NCI-H1092 treated with DMSO at 0.1 percent for 48 hours (cell line): ENCODE data around the gene AK5.

Source experiments
- DNase-seq: peaks from one replicate; lab custom pipeline; 2025; lab: John Stamatoyannopoulos, UW

Gene AK5

DNA sequence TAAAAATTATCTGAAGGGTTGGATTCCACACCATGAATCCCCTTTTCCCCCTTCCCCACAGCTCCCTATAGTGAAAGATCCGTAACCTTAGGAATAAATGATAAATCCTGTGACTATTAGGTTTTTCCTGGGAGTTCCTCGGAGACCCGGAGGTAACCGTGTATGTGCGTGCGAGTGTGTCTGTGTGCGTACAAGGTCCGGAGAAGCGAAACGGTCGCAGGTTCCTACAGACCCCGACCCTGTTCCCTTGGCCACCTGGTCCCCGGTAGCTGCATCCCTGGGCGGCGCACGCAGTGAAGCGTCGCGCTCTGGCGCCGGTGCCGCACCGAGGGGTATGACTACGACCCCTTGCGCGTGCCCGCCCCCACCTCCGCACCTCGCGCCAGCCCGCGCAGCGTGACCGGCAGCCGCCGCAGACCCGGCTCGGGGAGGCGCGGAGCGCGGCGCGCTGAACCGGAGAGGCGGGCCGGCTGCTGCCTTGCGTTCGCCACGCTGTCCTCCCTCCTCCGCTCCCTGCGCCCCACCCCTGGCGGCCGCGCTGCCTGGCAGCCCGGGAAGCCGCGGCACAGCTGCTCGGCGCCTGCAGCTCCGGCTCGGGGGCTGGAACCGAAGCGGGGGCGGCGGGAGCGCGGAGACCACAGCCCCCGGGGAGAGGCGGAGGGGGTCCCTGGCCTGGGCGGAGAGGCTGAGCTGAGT lies at the start of gene AK5:
TSS of gene AK5 (plus strand) at position 529 of the 696 bp plus-strand sequence. CDS start 295 bp downstream, outside the sequence.
- peak; percentile 34 for DNase-seq

GRCh38 chr1:77232829-77233228 lies 49.0 kb upstream of the AK5 start:
- no peak for DNase-seq

GRCh38 chr1:77234096-77234495 lies 47.7 kb upstream of the AK5 start:
- no peak for DNase-seq

- DNase-seq: no peak
Observed at GRCh38 chr1:77234943-77235342, 46.9 kb upstream of the AK5 start.

DNA sequence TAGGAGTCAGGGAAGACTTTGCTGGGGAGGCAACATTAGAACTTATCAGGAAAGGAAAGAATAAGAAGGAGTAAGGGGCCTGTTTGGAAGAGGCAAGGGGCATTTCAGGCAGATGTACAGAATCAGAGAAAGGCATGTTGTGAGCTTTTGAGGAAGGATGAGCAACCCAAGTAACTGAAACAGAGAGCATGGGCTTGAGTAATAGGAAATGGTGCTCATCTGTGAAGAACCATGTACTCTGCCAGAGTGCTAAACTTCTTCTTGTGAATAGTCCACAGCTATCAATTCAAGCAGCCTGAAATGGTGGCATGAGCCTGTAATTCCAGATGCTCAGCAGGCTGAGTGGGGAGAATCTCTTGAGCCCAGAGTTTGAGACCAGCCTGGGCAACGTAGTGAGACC lies 43.4 kb upstream of the AK5 start:
- DNase-seq: no peak

- DNase-seq: no peak
Observed at GRCh38 chr1:77239311-77239710, 42.5 kb upstream of the AK5 start.

DNA sequence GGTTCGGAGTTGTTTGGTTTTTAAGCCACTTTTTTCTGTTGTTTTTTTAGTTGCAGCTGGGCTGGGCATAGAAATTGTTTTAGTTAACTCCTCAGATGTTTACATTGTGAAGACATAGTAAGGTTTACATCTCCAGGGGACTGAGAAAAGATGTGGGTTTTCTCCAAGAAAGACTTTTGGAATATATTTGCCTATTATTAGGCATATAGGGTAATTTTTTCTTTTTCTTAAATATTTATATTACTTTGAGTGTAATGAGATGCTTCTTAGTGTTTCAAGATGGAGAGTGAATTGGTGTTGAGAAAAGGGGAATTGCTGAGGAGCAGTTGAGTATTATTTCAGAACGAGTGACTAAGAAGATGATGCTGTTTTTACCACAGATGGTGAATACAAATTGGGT lies 36.0 kb upstream of the AK5 start:
- DNase-seq: no peak

DNA sequence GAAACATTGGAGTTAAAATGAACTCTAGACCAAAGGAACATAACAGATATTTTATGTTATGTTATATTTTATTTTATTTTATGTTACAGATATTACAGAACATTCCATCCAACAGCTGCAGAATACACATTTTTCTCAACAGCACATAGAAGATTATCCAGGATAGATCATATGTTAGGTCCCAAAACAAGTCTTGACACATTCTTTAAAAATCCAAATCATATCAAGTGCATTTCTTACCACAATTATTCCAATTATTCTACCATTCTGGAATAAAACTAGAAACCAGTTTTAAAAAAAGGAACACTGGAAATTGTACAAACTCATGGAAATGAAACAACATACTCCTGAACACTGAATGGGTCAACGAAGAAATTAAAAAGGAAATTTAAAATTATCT lies 31.7 kb upstream of the AK5 start:
- DNase-seq: no peak

GRCh38 chr1:77253211-77253610 lies 28.6 kb upstream of the AK5 start:
- DNase-seq: no peak

DNA sequence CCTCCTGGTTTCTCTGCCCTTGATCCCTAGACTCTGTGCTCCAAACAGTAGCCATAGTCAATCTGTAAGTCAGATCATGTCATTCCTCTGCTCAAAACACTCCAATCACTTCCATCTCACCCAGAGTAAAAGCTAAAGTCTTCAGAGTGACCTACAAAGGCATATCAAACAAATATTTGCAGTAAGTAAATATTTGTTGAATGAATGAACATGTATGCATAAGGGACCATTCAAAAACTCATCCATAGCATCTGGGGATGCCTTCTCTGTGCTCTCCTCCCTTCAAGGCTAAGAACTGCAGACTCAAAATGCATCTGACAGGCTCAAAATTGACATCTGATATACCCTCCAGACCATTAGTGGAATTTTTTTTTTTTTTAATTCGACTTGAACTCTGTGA lies 18.1 kb upstream of the AK5 start:
- no peak for DNase-seq

GRCh38 chr1:77265180-77265579 lies 16.6 kb upstream of the AK5 start:
- DNase-seq: no peak

DNA sequence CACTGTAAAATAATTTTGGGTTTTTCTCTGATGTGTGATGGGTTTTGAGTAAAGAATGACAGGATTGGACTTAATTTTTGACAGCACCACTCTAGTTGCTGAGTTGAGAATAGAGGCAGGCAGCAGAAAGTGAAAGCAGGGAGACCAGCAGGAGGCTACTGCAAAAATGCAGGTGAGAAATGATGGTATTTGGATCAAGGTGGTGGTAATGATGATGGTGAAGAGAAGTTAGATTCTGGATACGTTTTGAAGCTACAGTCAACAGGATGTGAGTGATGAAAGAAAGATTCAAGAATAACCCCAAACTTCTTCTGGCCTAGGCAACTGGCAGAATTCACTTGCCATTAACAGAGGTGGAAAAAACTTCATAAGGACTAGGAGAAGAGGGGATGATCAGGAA lies 14.8 kb upstream of the AK5 start:
- DNase-seq: no peak

- DNase-seq: no peak
Observed at GRCh38 chr1:77271852-77272580, 9.8 kb upstream of the AK5 start.

DNA sequence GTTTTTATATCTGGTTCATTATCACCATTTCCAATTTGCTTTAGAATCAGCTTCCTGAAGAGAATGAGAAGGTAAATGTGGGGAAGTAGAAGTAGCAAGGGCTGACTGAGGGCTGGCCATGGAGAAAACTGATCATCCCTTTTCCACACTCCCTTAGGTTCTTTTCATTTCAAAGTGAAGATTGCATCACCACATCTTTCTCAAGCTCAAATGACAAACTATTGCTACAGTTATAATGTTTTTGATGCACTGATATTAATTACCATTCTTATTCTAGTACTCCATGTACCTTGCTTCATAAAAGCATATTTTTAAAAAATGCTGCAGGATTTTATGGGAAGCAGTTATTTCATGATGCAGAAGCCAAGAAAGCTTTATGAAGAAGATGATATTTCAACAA lies 7.9 kb upstream of the AK5 start:
- no peak for DNase-seq

GRCh38 chr1:77275194-77275593 lies 6.6 kb upstream of the AK5 start:
- DNase-seq: no peak

DNA sequence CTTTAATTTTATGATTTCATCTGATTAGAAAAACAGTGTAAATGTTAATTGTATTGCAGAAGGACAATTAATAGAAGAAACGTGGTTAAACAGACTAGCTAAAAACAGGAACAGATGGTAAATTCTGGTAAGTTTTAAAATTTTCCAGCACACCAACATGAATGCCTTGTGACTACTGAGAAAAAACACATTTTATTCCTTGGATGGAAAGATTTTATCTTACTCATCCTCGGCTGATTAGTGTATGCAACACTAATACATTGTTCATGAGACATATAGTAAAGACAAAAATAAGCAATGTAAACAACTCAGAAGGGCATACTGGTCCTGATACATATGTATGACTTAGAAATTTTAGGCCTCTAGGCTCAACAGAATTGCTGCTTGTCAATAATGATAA lies 4.9 kb upstream of the AK5 start:
- DNase-seq: no peak

DNA sequence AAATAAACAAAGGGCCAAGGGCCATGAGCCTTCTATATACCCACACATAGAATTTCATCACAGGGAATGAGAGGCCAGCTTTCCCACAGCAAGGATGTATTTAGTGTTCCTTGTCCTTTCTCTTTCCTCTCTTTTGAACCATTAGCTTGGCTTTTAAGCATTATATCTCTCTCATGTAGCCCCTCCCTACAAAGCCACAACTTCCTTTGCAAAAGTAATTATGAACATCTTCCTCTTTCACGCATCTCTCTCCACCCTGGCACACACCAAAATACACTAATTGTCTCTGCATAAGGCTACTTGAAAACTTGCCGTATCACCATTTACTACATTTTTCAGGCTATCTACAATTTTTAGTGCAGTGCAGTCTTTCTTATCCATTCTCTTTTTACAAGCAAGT lies 1.9 kb upstream of the AK5 start:
- DNase-seq: no peak

- DNase-seq: no peak
Observed at GRCh38 chr1:77280962-77281361, 857 bp upstream of the AK5 start.

GRCh38 chr1:77282187-77282865 lies 507 bp downstream of the AK5 start:
- DNase-seq: no peak

DNA sequence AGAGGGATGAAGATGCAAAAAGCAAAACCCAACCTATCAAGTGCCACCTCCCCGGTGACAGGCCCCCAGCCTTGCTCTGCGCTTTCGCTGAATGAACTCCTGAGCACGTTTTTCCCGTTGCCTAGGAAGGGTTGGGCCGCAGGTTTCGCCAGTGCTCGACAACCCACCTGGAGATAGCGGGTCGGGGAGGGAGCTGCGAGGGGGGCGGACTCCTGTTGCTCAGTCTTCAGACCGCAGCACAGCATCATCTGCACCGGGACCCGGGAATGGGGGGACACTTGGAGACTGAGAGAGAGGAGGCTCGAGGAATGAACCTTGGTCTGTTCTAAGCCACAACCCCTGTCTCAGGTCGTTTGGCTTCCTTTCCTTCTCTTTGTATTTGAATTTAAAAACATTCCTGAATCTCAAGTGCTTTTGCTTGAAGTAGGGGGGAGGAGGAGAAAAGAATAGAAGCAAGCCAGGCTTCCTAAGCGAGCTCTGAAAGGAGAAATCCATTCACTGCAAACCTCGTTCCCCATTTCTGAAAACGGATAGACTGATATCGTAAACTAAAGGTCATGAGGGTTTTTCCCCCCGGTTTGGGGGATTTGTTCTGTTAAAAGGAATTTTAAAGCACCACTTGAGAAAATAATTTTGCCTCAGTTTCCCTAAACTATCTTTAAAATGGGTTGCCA lies 1.2 kb downstream of the AK5 start:
- no peak for DNase-seq

DNA sequence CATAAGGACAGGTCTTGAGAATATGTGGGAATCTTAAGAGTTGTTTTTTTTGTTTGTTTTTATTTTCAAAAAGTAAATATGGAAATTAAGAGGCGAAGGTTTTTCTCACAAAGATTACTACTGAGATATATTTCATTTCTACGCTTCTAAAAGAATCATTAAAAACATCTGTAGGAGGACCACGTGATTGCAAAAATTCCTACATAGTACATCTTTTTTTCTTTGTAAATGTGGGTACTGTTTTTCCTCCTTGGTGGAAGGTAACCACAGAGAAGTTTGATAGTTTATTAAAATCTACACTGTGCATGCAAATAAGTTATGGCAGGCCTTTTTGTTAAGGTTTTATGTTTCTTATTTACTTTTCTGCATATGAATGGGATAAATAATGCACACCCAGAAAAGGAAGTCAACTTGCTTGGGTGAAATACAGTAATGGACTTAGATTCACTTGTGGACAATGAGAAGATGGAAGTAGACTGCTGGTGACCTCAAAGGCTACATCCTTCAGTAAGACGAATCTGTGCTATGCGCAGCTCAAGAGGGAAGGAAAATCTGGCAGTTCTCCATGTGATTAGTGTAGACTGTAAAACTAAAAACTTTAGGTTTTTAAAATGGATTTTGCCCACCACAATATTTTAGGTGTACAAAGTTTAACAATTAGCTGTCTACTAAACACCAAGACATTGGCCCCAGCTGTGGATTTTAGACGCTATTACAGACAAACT lies 2.0 kb downstream of the AK5 start:
- DNase-seq: no peak

- no peak for DNase-seq
Observed at GRCh38 chr1:77287535-77287934, 5.7 kb downstream of the AK5 start.
